K562 treated with DMSO at 1 percent for 48 hours (cell line): Measurements from ENCODE around the gene DRGX. TPM values are rescaled to one million over a fixed set of nuclear protein-coding genes. Genes with fewer than 3 reads are reported as not detected.

Source experiments
- total RNA-seq: library from RNA; unstranded; fragments of 300-600 nt; gene quantifications from 2 replicates; pipeline ENCODE4 v1.2.3, GENCODE V29; 2022; ENCODE audit warnings: low replicate concordance; ENCODE audit errors: extremely low read depth

DRGX gene
- total RNA-seq: not detected in 2 replicates

DNA sequence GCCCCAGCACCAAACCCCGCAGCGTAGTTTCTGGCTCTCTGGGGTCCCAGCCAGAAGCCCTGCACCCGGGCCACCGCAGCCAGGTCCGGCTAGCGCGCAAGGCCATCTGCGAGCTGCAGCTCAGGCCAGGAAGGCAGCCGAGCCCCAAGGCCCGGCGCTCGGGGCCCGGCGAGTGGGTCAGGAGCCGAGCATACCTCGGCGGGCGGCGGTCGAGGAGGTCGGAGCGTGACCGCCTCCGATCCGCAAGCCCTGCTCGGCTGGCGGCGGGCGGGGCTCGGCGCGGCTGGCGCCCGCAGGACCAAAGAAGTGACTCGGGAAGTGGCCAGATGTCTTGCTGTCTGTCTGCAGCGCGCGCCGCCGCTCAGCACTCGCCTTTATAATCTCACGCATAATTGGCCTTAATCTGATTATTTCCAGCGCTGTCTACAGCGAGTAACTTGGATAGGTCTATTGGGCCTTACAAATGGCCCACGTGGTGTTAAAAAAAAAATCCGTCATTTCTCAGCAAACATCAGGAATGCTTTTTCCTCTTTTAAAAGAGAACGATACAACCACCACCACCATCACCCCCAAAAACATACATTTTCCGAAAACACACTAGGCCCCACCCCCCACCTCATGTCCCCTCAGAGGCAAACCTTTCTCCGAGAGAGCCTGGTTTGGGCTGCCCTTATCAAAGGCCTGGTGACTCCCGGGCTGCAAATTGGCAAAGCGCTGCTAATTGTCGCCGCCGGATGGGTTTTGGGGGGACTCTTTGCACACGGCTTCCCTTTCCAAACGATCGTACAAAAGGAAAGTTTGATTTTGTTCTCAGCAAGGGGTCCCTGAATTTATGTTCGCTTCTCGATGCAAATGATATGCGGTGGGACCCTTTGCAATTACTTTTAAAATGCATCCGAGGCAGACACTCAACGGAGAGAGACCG lies at the start of gene DRGX:
Gene DRGX, minus strand, starts transcription at position 349 of the 925 bp plus-strand sequence. CDS start 649 bp downstream, outside the sequence.

Other genes with a start within 250 kb of the DRGX start
- not detected in 2 replicates for gene TMEM273, start 207.7 kb downstream of the DRGX start, total RNA-seq
- gene C10orf71, start 96.9 kb downstream of the DRGX start, total RNA-seq: not detected in 2 replicates
- not detected in 2 replicates for gene ERCC6, start 143.0 kb upstream of the DRGX start, total RNA-seq
- gene SLC18A3, start 214.2 kb upstream of the DRGX start, total RNA-seq: not detected in 2 replicates
- not detected in 2 replicates for gene CHAT, start 217.9 kb upstream of the DRGX start, total RNA-seq